Endothelial cell of umbilical vein (primary cell): ENCODE results near the gene CPTP. TPM values are rescaled to one million over a fixed set of nuclear protein-coding genes. Genes with fewer than 3 reads are reported as not detected.

Source experiments
- BruUV-seq: library from RNA; stranded (reverse); fragments of 400-500 nt; replicated peaks from 2 replicates; lab custom pipeline; 2021; lab: Mats Ljungman, UMichigan
- CTCF ChIA-PET: fragments of 300-600, 350-600 bp; sonication (Branson Sonifier 250); formaldehyde crosslinking; loops from one replicate; lab custom pipeline; 2021; ENCODE audit warnings: antibody characterized with exemption, inconsistent platforms; lab: Charles Lee
- POLR2A ChIA-PET: fragments of 300-600, 350-600 bp; sonication (Branson Sonifier 250); formaldehyde crosslinking; loops from one replicate; lab custom pipeline; 2021; ENCODE audit warnings: antibody characterized with exemption, inconsistent platforms; lab: Charles Lee
- DNase-seq: peaks from one replicate; pipeline ENCODE4 v3.0.0-alpha.2; 2011; ENCODE audit warnings: low read depth, low spot score
- FAIRE-seq: peaks from 2 replicates; lab custom pipeline; 2011; peaks lifted over from hg19 to GRCh38; lab: Jason Lieb, UNC
- H2AFZ ChIP-seq: 2 replicates; pipeline ENCODE4 v1.6.0; 2012; ENCODE audit warnings: low read depth, low read length, control low read depth, inconsistent platforms
- H3K27ac ChIP-seq: 2 replicates; pipeline ENCODE4 v1.5.1; 2011; ENCODE audit warnings: low read depth, mild to moderate bottlenecking, control low read depth, low read length, moderate library complexity; ENCODE audit not compliant: insufficient read depth
- H3K27me3 ChIP-seq, 2 experiments: 2 replicates each; pipeline versions ENCODE4 v1.6.0 to v1.6.1; 2011; ENCODE audit warnings: low read length in 2 of 2, mixed read lengths in 1 of 2; ENCODE audit not compliant: control insufficient read depth in 2 of 2, insufficient read depth in 2 of 2
- H3K36me3 ChIP-seq, 2 experiments: 2 replicates in 1 of 2; 3 replicates in 1 of 2; pipeline ENCODE4 v1.5.1; 2011; ENCODE audit warnings: low read length in 2 of 2, mild to moderate bottlenecking in 1 of 2, moderate library complexity in 1 of 2; ENCODE audit not compliant: control insufficient read depth in 2 of 2, insufficient read depth in 2 of 2; ENCODE audit errors: extremely low read depth in 1 of 2
- H3K4me1 ChIP-seq: 3 replicates; pipeline ENCODE4 v1.5.1; 2011; ENCODE audit warnings: mild to moderate bottlenecking, low read length; ENCODE audit not compliant: control insufficient read depth, insufficient read depth; ENCODE audit errors: extremely low read depth
- H3K4me2 ChIP-seq: 2 replicates; pipeline ENCODE4 v1.6.1; 2011; ENCODE audit warnings: low read length, control low read depth, mixed read lengths; ENCODE audit not compliant: insufficient read depth
- H3K4me3 ChIP-seq, 3 experiments: fragments of 200-600 bp in 1 of 3; sonication (generic), shearing (Covaris generic) in 1 of 3; replicated peaks in 1 of 3; 2 replicates each; pipeline ENCODE4 v1.5.1; 2011 to 2016; ENCODE audit warnings: control low read depth in 3 of 3, low read length in 3 of 3, mild to moderate bottlenecking in 2 of 3, inconsistent platforms in 1 of 3, low read depth in 1 of 3, moderate library complexity in 1 of 3; ENCODE audit not compliant: insufficient read depth in 1 of 3
- H3K79me2 ChIP-seq: 2 replicates; pipeline ENCODE4 v1.6.0; 2012; ENCODE audit warnings: low read length, inconsistent platforms; ENCODE audit not compliant: control insufficient read depth, insufficient read depth
- H3K9ac ChIP-seq: replicated peaks from 2 replicates; pipeline ENCODE3; 2011; ENCODE audit warnings: low read length, control low read depth; ENCODE audit not compliant: insufficient read depth; ENCODE audit errors: extremely low read depth
- H3K9me1 ChIP-seq: replicated peaks from 3 replicates; pipeline ENCODE4 v1.6.0; 2011; ENCODE audit warnings: mild to moderate bottlenecking, low read length; ENCODE audit not compliant: control insufficient read depth, insufficient read depth; ENCODE audit errors: extremely low read depth
- H3K9me3 ChIP-seq: replicated peaks from 2 replicates; pipeline ENCODE4 v1.5.1; 2012; ENCODE audit warnings: low read length, inconsistent platforms; ENCODE audit not compliant: control insufficient read depth, insufficient read depth
- H4K20me1 ChIP-seq: replicated peaks from 2 replicates; pipeline ENCODE3; 2011; ENCODE audit warnings: mild to moderate bottlenecking, low read length; ENCODE audit not compliant: control insufficient read depth, insufficient read depth; ENCODE audit errors: extremely low read depth
- EZH2 ChIP-seq: IDR thresholded peaks from 2 replicates; pipeline ENCODE4 v1.6.1; 2012; ENCODE audit warnings: borderline replicate concordance, low read depth, mild to moderate bottlenecking, moderate library complexity, low read length, inconsistent platforms; ENCODE audit not compliant: severe bottlenecking
- FOS ChIP-seq: IDR thresholded peaks from 2 replicates; pipeline ENCODE4 v1.6.1; 2011; ENCODE audit warnings: mild to moderate bottlenecking, low read length, moderate library complexity, borderline replicate concordance; ENCODE audit not compliant: insufficient read depth
- GATA2 ChIP-seq: IDR thresholded peaks from 2 replicates; pipeline ENCODE4 v1.7.0; 2011; ENCODE audit warnings: low read depth, mild to moderate bottlenecking, moderate library complexity, mixed read lengths, low read length; ENCODE audit not compliant: insufficient read length, insufficient read depth
- JUN ChIP-seq: IDR thresholded peaks from 2 replicates; pipeline ENCODE4 v1.6.1; 2011; ENCODE audit warnings: borderline replicate concordance, low read depth; ENCODE audit not compliant: insufficient read length, insufficient read depth
- MYC ChIP-seq: IDR thresholded peaks from one replicate; pipeline ENCODE4 v1.6.1; 2011; ENCODE audit warnings: mild to moderate bottlenecking, low read depth, low read length
- POLR2A ChIP-seq: IDR thresholded peaks from 2 replicates; pipeline ENCODE4 v1.6.1; 2012; ENCODE audit warnings: low read depth, mild to moderate bottlenecking, control low read depth, low read length
- POLR2AphosphoS5 ChIP-seq: IDR thresholded peaks from 2 replicates; pipeline ENCODE4 v1.6.1; 2012; ENCODE audit warnings: low read depth, mild to moderate bottlenecking, control low read depth, low read length, moderate library complexity; ENCODE audit not compliant: insufficient read depth
- dilution Hi-C: fragments of 300-500 bp; cut with MboI; formaldehyde crosslinking; loops from one replicate; pipeline ENCODE4 v1.15.0; 2019; ENCODE audit warnings: low sequenced_read_pairs; ENCODE audit not compliant: extremely low pct_ligation_motif_present
- intact Hi-C: fragments of 100-400 bp; cut with micrococcal nuclease; formaldehyde crosslinking; loops from one replicate; pipeline ENCODE4 v1.10.0; 2022
- polyA plus RNA-seq, 4 experiments: library from polyadenylated mRNA; depleted of rRNA in 3 of 4; stranded (reverse) in 3 of 4; unstranded in 1 of 4; fragments of >200 nt; gene quantifications; 2 replicates each; pipeline versions ENCODE4 v1.2.1 to v1.2.3, GENCODE V29; 2011 to 2012; ENCODE audit warnings: missing spikeins in 1 of 4
- total RNA-seq: library from RNA; stranded (reverse); gene quantifications from 2 replicates; pipeline ENCODE4 v1.2.3, GENCODE V29; 2021
- TF ChIP-seq, protein P1 (sequence below): IDR thresholded peaks from 2 replicates; pipeline ENCODE4 v1.6.1; 2011; ENCODE audit not compliant: insufficient read depth, insufficient read length
- TF ChIP-seq, protein P2 (sequence below), 2 donors: IDR thresholded peaks; 1 replicate in 1 of 2; 2 replicates in 1 of 2; pipeline ENCODE4 v1.5.1; 2011; ENCODE audit warnings: low read length in 2 of 2, mild to moderate bottlenecking in 2 of 2, moderate library complexity in 2 of 2, control low read depth in 1 of 2, inconsistent platforms in 1 of 2, low read depth in 1 of 2; ENCODE audit not compliant: insufficient read depth in 1 of 2; ENCODE audit errors: extremely low read depth in 1 of 2

CPTP gene
- total and polyA plus RNA-seq, 2 donors (not counting 3 experiments of a cell fraction or from before 2014, with no cell fraction given), result 20.9 to 29.5 TPM

DNA sequence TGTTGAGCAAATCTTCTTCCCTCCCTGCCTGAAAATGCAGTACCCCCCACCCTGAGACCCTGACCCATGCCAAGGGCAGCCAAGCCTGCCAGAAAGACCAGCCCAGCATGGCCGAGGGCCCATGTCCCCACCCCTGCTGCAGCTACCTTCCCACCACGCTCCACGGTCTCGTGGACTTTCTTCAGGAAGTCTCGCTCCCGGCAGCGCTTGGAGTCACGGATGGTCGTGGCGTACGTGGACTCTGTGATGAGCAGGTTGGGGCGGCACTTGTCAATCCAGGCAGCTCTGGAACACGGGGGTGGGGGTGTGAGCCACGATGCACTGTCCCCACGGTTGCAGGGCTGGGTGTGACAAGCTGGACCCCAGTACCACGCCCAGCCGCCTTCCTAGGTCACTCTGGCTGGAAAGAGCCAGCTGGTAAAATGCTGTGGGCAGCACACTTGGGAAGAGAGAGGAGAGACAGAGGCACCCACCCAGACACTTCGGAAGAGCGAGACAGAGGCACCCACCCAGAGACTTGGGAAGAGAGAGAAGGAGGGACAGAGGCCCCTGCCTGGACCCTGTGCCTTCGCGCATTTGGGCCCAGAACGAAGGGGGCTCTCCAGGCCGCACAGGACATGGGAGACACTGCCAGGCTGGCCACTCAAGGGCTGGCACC is 9.8 kb upstream of the CPTP start:
- no peak overlapping the region for H2AFZ ChIP-seq
- no TSS peak for BruUV-seq
- no peak for TF ChIP-seq POLR2A
- no peak for TF ChIP-seq FOS
- no peak for TF ChIP-seq GATA2
- TF ChIP-seq, protein P1, sequence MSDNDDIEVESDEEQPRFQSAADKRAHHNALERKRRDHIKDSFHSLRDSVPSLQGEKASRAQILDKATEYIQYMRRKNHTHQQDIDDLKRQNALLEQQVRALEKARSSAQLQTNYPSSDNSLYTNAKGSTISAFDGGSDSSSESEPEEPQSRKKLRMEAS, result no peak
- TF ChIP-seq MYC, result no peak
- no peak for TF ChIP-seq POLR2AphosphoS5
- TF ChIP-seq JUN, result no peak
- TF ChIP-seq, protein P2, sequence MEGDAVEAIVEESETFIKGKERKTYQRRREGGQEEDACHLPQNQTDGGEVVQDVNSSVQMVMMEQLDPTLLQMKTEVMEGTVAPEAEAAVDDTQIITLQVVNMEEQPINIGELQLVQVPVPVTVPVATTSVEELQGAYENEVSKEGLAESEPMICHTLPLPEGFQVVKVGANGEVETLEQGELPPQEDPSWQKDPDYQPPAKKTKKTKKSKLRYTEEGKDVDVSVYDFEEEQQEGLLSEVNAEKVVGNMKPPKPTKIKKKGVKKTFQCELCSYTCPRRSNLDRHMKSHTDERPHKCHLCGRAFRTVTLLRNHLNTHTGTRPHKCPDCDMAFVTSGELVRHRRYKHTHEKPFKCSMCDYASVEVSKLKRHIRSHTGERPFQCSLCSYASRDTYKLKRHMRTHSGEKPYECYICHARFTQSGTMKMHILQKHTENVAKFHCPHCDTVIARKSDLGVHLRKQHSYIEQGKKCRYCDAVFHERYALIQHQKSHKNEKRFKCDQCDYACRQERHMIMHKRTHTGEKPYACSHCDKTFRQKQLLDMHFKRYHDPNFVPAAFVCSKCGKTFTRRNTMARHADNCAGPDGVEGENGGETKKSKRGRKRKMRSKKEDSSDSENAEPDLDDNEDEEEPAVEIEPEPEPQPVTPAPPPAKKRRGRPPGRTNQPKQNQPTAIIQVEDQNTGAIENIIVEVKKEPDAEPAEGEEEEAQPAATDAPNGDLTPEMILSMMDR (IDR thresholded peaks at IDR 0.05; ENCODE audit: extremely low read depth in 1 of 2, insufficient read depth in 1 of 2, low read depth in 1 of 2, low read length in 2 of 2), result no peak
- no peak for TF ChIP-seq EZH2
- peaks cover 4% of the 10 kb centered on the region for H3K79me2 ChIP-seq
- H3K4me1 ChIP-seq, result no peaks in the 10 kb centered on the region
- H3K4me3 ChIP-seq, result no peak overlapping the region
- H3K27ac ChIP-seq, result no peak overlapping the region
- peaks cover 0 to 45% of the 10 kb centered on the region in 2 experiments for H3K36me3 ChIP-seq
- CTCF ChIA-PET, result no interaction called here
- intact Hi-C loops, result no loop called here
- FAIRE-seq (no peak), DNase-seq (no peak)
- dilution Hi-C loops, result no loop called here
- H3K9ac ChIP-seq, result no peak overlapping the region
- no peaks in the 10 kb centered on the region for H3K9me3 ChIP-seq
- H3K9me1 ChIP-seq, result no peaks in the 10 kb centered on the region
- POLR2A ChIA-PET, result no interaction called here
- H4K20me1 ChIP-seq, result peaks cover 4% of the 10 kb centered on the region
- H3K4me2 ChIP-seq, result no peak overlapping the region
- H3K27me3 ChIP-seq, result no peaks in the 10 kb centered on the region
